Uterus (tissue), 4 donors: ENCODE data around the gene PNMA8B. TPM values are rescaled to one million over a fixed set of nuclear protein-coding genes. Genes with fewer than 3 reads are reported as not detected.

ENCODE experiments used
- DNase-seq, 2 donors: peaks; one replicate each; pipeline ENCODE4 v3.0.0-alpha.2; 2019 to 2020
- H3K27ac ChIP-seq, 2 donors: fragments of 200-600 bp; sonication (generic); 1 replicate in 1 of 2; 2 replicates in 1 of 2; pipeline ENCODE4 v1.5.1; 2016 to 2018
- H3K27me3 ChIP-seq, 2 donors: fragments of 200-600 bp; sonication (generic); one replicate each; pipeline ENCODE4 v1.5.1; 2018 to 2019; ENCODE audit warnings: control low read depth in 1 of 2
- H3K36me3 ChIP-seq, 2 donors: fragments of 200-600 bp; sonication (generic); one replicate each; pipeline ENCODE4 v1.5.1; 2019; ENCODE audit warnings: control low read depth in 1 of 2
- H3K4me1 ChIP-seq, 2 donors: fragments of 200-600 bp; sonication (generic); one replicate each; pipeline ENCODE4 v1.5.1; 2018 to 2019; ENCODE audit warnings: control low read depth in 1 of 2
- H3K4me3 ChIP-seq, 2 donors: fragments of 200-600 bp; sonication (generic); 1 replicate in 1 of 2; 2 replicates in 1 of 2; pipeline ENCODE4 v1.5.1; 2018 to 2019; ENCODE audit warnings: mild to moderate bottlenecking in 1 of 2
- H3K9me3 ChIP-seq, 2 donors: fragments of 200-600 bp; sonication (generic); one replicate each; pipeline ENCODE4 v1.5.1; 2019; ENCODE audit warnings: control low read depth in 1 of 2
- POLR2A ChIP-seq, 2 donors: fragments of 450-650 bp; IDR thresholded peaks; one replicate each; pipeline ENCODE4 v1.6.1; 2016; ENCODE audit warnings: antibody characterized with exemption in 2 of 2, mild to moderate bottlenecking in 1 of 2, moderate library complexity in 1 of 2
- intact Hi-C: fragments of 100-400 bp; cut with DNase I; formaldehyde crosslinking; loops from one replicate; pipeline ENCODE4 v1.15.1; 2023; ENCODE audit warnings: low total_unique reads
- total RNA-seq, 4 donors: library from RNA; depleted of rRNA in 3 of 4; stranded (reverse); fragments of >200 nt in 3 of 4; gene quantifications; one replicate each; pipeline versions ENCODE4 v1.1.0 to v1.2.4, GENCODE V29; 2014 to 2023
- TF ChIP-seq, protein P1 (sequence below), 4 experiments: fragments of 200-600 bp in 2 of 4; fragments of 450-650 bp in 2 of 4; sonication (generic) in 2 of 4; IDR thresholded peaks; one replicate each; pipeline ENCODE4 v1.5.1; 2016 to 2019; ENCODE audit warnings: antibody characterized with exemption in 4 of 4, mild to moderate bottlenecking in 2 of 4, moderate library complexity in 1 of 4
- donor health status: DM: yes; HTN: yes; CAD: no.

The PNMA8B gene
- total RNA-seq, 4 donors from 2014 or later, result 2.2 to 7.9 (median 3.1) TPM; not detected in 1

DNA sequence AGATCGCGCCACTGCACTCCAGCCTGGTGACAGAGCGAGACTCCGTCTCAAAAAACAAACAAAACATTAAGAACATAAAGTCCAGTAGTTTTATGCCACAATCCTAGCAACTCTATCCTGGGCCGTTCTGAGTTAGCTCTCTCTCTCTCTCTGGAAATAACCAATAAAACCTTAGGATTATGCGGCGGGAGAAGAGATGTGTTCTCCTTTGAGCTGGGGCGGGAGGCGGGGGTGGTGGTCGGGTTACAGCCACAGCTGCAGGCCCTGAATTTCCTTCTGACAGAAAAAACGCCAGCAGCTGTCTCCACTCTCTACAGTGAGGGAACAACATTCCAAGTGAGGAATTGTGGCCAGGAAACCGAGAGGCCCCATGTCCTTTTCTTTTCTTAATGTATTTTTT is 15.3 kb downstream of the PNMA8B start:
- peak; percentile 69 to 76 for DNase-seq
- Histone ChIP-seq H3K27ac (peak overlapping the region; percentile 74 to 90), H3K27me3 (no peaks in the 10 kb centered on the region), H3K36me3 (no peaks in the 10 kb centered on the region), H3K4me1 (no peaks in the 10 kb centered on the region), H3K9me3 (no peaks in the 10 kb centered on the region), H3K4me3 (no peak overlapping the region)
- TF ChIP-seq POLR2A (IDR thresholded peaks at IDR 0.05), result no peak
- TF ChIP-seq, protein P1, sequence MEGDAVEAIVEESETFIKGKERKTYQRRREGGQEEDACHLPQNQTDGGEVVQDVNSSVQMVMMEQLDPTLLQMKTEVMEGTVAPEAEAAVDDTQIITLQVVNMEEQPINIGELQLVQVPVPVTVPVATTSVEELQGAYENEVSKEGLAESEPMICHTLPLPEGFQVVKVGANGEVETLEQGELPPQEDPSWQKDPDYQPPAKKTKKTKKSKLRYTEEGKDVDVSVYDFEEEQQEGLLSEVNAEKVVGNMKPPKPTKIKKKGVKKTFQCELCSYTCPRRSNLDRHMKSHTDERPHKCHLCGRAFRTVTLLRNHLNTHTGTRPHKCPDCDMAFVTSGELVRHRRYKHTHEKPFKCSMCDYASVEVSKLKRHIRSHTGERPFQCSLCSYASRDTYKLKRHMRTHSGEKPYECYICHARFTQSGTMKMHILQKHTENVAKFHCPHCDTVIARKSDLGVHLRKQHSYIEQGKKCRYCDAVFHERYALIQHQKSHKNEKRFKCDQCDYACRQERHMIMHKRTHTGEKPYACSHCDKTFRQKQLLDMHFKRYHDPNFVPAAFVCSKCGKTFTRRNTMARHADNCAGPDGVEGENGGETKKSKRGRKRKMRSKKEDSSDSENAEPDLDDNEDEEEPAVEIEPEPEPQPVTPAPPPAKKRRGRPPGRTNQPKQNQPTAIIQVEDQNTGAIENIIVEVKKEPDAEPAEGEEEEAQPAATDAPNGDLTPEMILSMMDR (IDR thresholded peaks at IDR 0.05), result no peak
- intact Hi-C loops, result no loop called here

DNA sequence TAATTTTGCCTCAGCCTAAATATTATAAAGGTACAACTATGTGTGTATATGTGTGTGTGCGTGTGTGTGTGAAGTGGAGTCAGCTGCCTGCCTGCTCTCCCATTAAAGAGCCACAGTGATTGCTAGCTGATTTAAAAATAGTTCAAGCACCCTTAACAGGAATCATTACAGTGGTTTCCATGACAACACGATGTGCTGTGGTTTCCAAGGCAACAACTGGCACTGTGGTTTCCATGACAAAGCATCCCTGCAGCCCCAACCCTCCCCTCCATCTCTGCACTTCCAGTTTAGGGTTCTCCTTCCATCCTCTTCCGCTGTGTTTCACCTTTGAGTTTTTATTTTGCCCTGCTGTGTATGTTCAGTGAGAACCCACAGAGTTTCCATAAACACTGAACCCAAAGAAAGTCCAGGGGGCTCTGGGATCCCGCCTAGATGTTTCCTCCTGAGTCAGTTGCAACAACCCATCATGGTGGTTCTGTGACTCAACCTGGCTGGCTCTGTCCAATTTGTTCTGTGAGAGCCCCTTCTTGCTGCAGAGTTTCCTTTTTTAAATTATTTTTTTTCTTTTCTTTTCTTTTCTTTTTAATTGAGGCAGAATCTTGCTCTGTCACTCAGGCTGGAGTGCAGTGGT is 17.2 kb downstream of the PNMA8B start:
- no peaks in the 10 kb centered on the region for H3K36me3 ChIP-seq
- H3K9me3 ChIP-seq, result no peaks in the 10 kb centered on the region
- no peak overlapping the region for H3K27ac ChIP-seq
- H3K4me3 ChIP-seq, result no peak overlapping the region
- TF ChIP-seq POLR2A (IDR thresholded peaks at IDR 0.05), result no peak
- TF ChIP-seq, protein P1 (IDR thresholded peaks at IDR 0.05), result no peak
- H3K4me1 ChIP-seq, result no peaks in the 10 kb centered on the region
- intact Hi-C loops, result no loop called here
- H3K27me3 ChIP-seq, result no peaks in the 10 kb centered on the region
- DNase-seq, result no peak

DNA sequence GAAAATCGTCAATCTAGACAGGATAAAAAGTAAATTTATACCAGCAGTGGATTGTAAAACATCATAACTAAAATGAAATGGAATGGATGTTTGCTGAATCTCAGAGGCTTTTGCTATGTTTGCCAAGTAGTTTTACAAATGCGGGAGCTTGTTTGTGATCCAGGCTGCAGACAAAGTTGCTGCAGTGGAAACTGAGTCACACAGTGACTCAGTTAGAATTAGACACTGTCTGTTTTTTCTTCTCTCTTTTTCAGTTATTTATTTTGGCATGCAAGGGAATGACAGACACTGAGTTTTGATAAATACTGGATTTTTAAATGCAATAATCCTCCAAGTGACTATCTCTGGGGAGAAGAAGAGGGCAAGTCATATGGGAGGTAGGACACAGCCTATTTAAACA is 19.7 kb downstream of the PNMA8B start:
- Histone ChIP-seq H3K9me3 (no peaks in the 10 kb centered on the region), H3K27me3 (no peaks in the 10 kb centered on the region), H3K4me1 (no peaks in the 10 kb centered on the region), H3K4me3 (no peak overlapping the region), H3K27ac (no peak overlapping the region), H3K36me3 (no peaks in the 10 kb centered on the region)
- DNase-seq, result no peak
- intact Hi-C loops, result no loop called here
- no peak for TF ChIP-seq POLR2A (IDR thresholded peaks at IDR 0.05)
- TF ChIP-seq, protein P1 (IDR thresholded peaks at IDR 0.05), result no peak

DNA sequence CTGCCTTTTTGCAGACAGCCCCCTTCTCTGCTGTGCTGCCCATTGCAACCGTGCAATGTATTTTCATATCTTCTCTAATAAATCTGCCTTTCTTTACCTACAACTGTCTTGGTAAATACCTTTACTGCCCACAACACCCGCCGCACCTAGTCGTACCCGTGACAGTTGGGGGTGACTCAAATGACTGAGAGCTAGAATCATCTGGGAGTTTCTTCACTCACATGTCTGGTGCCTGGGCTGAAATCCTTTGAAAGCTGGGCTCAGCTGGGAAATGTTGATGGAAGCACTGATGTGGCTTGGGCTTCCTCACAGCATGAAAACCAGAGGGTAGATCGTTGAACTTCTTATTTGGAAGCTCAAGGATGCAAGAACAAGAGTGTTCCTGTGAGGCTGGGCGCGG is 21.5 kb downstream of the PNMA8B start:
- Histone ChIP-seq H3K27ac (no peak overlapping the region), H3K4me1 (no peaks in the 10 kb centered on the region), H3K36me3 (no peaks in the 10 kb centered on the region), H3K9me3 (no peaks in the 10 kb centered on the region), H3K27me3 (no peaks in the 10 kb centered on the region), H3K4me3 (no peak overlapping the region)
- intact Hi-C loops, result no loop called here
- TF ChIP-seq POLR2A (IDR thresholded peaks at IDR 0.05), result no peak
- TF ChIP-seq, protein P1 (IDR thresholded peaks at IDR 0.05), result no peak
- no peak for DNase-seq

DNA sequence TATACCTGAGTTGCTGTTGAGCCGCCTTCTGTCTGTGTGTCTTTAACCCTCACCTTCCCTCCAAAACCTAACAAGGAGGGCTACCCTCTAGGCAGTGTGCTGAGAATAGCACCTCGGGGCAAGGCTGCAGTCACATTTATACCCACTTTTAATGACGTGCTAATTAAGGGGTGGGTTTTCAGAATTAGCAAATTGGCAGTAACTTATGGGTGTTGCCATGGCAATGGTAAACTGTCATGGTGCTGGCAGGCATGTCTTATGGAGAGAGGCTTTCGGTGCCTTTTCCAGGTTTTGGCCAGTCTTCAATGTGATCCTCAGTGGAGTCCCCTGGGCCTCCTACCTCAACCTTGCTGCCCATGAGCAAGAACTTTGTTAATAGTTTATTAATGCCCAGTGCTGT is 23.1 kb downstream of the PNMA8B start:
- H3K4me3 ChIP-seq, result no peak overlapping the region
- TF ChIP-seq POLR2A (IDR thresholded peaks at IDR 0.05), result no peak
- TF ChIP-seq, protein P1 (IDR thresholded peaks at IDR 0.05), result no peak
- no peak overlapping the region for H3K27ac ChIP-seq
- no peak for DNase-seq
- intact Hi-C loops, result no loop called here
- H3K9me3 ChIP-seq, result no peaks in the 10 kb centered on the region
- no peaks in the 10 kb centered on the region for H3K36me3 ChIP-seq
- no peaks in the 10 kb centered on the region for H3K27me3 ChIP-seq
- H3K4me1 ChIP-seq, result no peaks in the 10 kb centered on the region
